Measurements from ENCODE around the gene TRMO.

GRCh38 chr9:97866300-97866699, 56.0 kb downstream of the TRMO start:
- TF ChIP-seq TARDBP (IDR thresholded peaks at IDR 0.05) (no peak), FOXA1 (IDR thresholded peaks at IDR 0.05) (no peak), CTBP1 (IDR thresholded peaks at IDR 0.05; ENCODE audit: borderline replicate concordance) (no peak), BHLHE40 (IDR thresholded peaks at IDR 0.05; ENCODE audit: borderline replicate concordance) (no peak), FOXM1 (IDR thresholded peaks at IDR 0.05; ENCODE audit: borderline replicate concordance) (no peak), L3MBTL2 (conservative IDR thresholded peaks at IDR 0.05) (no peak), SP1 (IDR thresholded peaks at IDR 0.05) (no peak), ARNT (IDR thresholded peaks at IDR 0.05) (no peak), FOXK2 (IDR thresholded peaks at IDR 0.05) (no peak), ELF4 (IDR thresholded peaks at IDR 0.05) (no peak)

Data from HEK293T (cell line).